Fibroblast of the aortic adventitia (primary cell): ENCODE measurements around the gene MAP2K2. TPM values are rescaled to one million over a fixed set of nuclear protein-coding genes. Genes with fewer than 3 reads are reported as not detected.

Experiments
- DNase-seq: peaks from one replicate; pipeline ENCODE4 v3.0.0-alpha.2; 2010; ENCODE audit warnings: low read depth
- H3K4me3 ChIP-seq: 2 replicates; pipeline ENCODE4 v1.5.1; 2011; ENCODE audit warnings: low read depth, mild to moderate bottlenecking, control low read depth, low read length, moderate library complexity
- total RNA-seq: library from RNA; depleted of rRNA; stranded (reverse); fragments of >200 nt; gene quantifications from 2 replicates; pipeline ENCODE4 v1.2.3, GENCODE V29; 2012; ENCODE audit warnings: low replicate concordance
- TF ChIP-seq, protein P1 (sequence below): IDR thresholded peaks from 2 replicates; pipeline ENCODE4 v1.5.1; 2011; ENCODE audit warnings: mild to moderate bottlenecking, low read length, control low read depth, inconsistent platforms; ENCODE audit not compliant: insufficient read depth

Gene MAP2K2
- total RNA-seq, 1 donor = 177 TPM

DNA sequence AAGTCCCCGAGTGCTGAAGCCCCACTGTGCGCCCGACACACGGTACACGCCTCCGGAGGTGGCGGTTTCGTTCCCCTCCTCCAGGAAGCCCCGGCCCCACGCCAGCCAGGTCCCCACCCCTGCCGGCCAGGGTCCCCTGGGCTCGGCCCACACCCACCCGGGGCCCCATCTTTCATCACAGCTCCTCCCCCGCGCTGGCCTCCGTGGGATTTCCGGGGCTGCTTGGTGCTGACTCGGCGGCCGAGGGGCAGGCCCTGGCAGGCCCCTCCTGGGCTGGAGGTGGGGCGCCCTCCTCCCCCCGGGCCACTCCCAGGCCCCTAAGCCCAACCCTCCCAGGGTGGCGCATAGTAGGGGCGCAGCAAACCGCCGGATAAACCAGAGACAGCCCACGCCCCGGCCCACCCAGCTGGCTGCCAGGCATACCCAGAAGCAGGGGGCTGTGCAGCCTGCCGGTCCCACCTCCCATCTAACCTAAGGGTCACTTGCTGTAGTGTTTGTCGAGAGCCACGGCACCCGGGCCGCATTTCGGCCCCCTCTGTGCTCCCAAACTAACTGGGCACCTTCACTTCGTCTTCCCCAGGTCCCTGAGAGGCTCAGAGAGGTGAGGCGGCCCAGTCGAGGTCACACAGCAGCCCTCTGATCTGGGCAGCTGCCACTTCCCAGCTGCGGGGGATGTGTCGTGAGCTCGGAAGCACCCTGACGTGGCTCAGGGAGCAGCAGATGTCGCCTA is 63.9 kb downstream of the MAP2K2 start:
- TF ChIP-seq, protein P1, sequence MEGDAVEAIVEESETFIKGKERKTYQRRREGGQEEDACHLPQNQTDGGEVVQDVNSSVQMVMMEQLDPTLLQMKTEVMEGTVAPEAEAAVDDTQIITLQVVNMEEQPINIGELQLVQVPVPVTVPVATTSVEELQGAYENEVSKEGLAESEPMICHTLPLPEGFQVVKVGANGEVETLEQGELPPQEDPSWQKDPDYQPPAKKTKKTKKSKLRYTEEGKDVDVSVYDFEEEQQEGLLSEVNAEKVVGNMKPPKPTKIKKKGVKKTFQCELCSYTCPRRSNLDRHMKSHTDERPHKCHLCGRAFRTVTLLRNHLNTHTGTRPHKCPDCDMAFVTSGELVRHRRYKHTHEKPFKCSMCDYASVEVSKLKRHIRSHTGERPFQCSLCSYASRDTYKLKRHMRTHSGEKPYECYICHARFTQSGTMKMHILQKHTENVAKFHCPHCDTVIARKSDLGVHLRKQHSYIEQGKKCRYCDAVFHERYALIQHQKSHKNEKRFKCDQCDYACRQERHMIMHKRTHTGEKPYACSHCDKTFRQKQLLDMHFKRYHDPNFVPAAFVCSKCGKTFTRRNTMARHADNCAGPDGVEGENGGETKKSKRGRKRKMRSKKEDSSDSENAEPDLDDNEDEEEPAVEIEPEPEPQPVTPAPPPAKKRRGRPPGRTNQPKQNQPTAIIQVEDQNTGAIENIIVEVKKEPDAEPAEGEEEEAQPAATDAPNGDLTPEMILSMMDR = no peak
- peak; percentile 59 for DNase-seq

DNA sequence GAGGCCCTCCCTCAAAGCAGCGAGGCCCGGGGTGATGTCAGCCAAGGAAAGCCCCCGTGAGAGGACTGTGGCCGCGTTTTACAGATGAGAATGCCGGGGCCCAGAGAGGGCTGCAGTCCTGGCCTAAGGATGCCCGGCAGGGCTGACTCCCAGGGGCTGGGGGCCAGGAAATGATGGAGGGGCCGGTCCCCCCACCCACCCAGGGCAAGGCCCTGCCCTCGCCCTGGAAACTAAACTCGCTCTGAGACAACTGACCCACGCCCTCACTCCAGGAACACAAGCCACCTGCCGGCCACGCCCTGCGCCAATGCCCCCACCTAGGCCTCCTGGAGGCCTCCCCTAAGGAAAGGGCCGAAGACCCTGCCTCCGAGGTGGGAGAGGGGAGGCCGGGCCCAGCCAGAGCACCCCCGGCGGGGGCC is 64.5 kb downstream of the MAP2K2 start:
- H3K4me3 ChIP-seq = peak overlapping the region; percentile 57
- TF ChIP-seq, protein P1 = no peak
- DNase-seq = no peak

More for the DNA sequence above, 63.9 kb downstream of the MAP2K2 start:
- peak overlapping the region; percentile 57 for H3K4me3 ChIP-seq

DNA sequence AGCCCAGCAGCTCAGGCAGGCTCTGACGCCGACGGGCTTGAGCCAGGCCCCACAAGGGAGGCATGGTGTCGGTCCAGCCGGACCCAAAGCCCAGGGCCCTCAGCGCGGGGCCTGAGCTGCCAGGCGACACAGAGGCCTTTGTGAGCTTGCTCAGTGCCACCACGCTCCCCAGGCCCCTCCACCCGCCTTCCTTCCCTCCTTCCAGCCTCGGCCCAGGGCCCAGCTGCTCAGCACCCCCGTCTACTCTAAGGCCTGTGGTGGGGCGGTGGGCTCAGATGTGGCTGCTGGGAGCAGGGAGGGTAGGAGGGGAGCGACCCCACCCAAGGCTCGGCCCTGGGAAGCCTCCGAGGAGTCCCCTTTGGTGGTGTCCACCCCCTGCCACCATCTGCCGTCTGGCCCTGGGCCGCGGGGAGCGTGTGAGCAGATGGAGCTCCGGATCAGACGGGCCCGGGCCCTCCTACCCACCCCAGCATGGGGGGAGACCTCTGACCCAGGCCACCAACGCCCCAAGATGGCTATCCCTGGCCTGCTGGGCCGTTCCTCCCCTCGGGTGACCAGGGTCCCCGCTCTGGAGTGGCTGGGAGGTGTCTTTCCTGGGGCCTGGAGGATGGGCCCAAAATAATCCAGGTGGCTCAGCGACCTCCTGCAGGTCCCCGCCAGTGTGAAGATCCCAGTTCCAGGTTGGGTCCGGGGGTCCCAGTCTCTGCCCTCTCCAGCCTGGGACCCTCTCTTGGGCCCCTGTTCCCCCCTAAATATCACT is 65.0 kb downstream of the MAP2K2 start:
- DNase-seq = no peak
- TF ChIP-seq, protein P1 = no peak
- peak overlapping the region; percentile 57 for H3K4me3 ChIP-seq

DNA sequence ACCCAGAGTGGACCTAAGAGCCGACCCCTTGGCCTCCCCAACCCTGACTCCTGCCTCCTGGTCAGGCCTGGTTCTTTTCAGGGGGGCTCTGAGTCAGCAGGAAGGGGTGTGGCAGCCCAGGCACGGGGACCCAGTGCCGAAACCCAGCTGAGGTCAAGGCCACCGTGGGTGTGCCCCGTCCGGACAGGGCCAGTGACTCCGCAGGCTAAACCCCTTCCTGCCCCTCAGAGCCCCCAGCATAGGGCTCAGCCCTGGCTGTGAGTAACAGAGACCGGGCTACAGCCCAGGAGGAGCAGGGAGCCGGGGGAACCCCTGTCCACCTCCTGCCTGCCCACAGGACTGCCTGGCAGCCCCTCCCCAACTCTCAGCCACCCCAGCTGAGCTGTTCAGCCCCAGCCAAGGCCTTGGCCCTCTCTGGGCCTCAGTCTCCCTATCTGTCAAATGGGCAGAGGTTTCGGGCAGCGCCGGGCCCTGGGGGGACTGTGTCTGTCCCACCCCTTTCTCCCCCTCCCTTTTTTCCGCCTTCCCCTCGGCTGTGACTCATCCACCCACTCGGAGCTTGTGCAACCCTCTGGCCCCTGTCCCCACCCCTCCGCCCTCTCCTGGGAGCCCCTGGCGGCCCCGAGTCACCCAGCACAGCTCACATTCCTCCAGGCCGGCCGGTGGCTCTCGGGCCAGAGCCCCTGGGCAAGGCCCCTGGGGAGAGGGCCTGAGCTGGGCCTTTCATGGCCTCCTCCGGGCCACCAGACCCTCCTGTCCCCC is 65.8 kb downstream of the MAP2K2 start:
- DNase-seq = peak; percentile 90
- peak overlapping the region; percentile 57 for H3K4me3 ChIP-seq
- TF ChIP-seq, protein P1 = peak; percentile 41

DNA sequence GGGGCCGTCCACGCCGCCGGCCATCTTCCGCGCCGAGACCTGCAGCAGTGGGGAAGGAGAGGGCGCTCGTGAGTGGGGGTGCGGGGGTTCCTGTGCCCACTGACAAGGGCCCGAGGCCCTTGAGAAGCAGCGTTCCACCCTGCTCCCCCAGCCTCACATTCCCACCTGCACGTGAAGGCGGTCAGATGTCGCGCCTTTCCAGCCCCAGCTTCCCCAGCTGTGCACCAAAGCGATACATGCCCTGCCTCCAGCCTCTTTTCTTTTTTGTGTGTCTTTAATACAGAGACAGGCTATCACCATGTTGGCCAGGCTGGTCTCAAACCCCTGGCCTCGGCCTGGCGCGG is 68.7 kb downstream of the MAP2K2 start:
- H3K4me3 ChIP-seq = no peak overlapping the region
- no peak for DNase-seq
- TF ChIP-seq, protein P1 = no peak

DNA sequence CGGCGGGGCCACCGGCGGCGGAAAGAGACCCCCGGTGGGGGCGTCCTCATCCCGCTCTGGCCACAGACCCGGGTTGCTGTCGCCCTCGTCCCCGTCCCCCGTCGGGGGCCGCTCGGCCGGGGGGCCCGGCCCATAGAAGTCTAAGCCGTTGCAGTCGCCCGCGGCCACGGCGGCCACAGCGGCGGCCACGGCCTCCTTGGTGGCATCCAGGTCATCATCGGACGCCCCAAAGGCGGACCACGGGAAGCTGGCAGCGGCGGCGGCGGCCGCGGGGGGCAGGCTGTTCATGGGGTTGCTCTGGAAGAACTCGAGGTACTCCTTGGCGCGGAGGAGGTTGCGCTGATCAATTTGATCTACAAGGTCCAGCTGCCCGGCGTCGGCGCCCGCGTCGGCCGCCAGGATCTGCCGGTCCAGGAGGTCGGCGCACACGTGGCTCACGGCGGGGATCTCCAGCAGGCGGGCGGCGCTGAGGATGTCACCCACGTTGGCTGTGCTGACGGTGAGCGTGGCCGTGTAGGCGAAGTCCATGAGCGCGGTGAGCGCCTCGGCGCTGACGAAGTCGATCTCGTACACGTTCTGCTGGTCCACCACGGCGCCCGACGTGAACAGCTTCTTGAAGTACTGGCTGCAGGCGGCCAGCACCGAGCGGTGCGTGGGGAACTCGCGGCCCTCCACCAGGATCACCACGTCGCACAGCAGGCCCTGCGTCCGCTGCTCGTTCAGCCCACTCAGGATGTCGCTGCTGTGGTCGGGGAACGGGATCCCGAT is 69.3 kb downstream of the MAP2K2 start:
- no peak overlapping the region for H3K4me3 ChIP-seq
- TF ChIP-seq, protein P1 = no peak
- no peak for DNase-seq
